GM12891 (cell line): Measurements from ENCODE around the gene ARIH1.

Experiments
- DNase-seq: peaks from one replicate; pipeline ENCODE4 v3.0.0; 2011; ENCODE audit warnings: low spot score; ENCODE audit not compliant: insufficient read length
- FAIRE-seq: peaks from 2 replicates; lab custom pipeline; 2011; peaks lifted over from hg19 to GRCh38; lab: Jason Lieb, UNC
- PAX5 ChIP-seq: IDR thresholded peaks from 2 replicates; pipeline ENCODE4 v1.6.1; 2011; ENCODE audit warnings: low read length, moderate library complexity, mild to moderate bottlenecking; ENCODE audit not compliant: insufficient read depth, severe bottlenecking
- POLR2A ChIP-seq: IDR thresholded peaks from 2 replicates; pipeline ENCODE4 v1.6.1; 2011; ENCODE audit warnings: low read depth, low read length, control low read depth
- POLR2AphosphoS5 ChIP-seq: IDR thresholded peaks from 2 replicates; pipeline ENCODE4 v1.6.1; 2011; ENCODE audit warnings: low read depth, low read length, control low read depth
- POU2F2 ChIP-seq: IDR thresholded peaks from 2 replicates; pipeline ENCODE4 v1.6.1; 2011; ENCODE audit warnings: low read depth, mild to moderate bottlenecking, control low read depth, low read length, moderate library complexity
- SPI1 ChIP-seq: IDR thresholded peaks from 2 replicates; pipeline ENCODE4 v1.6.1; 2011; ENCODE audit warnings: low read depth, low read length, control low read depth
- TAF1 ChIP-seq: IDR thresholded peaks from 2 replicates; pipeline ENCODE4 v1.6.1; 2011; ENCODE audit warnings: low read depth, low read length, control low read depth

Gene ARIH1

GRCh38 chr15:72496783-72497182 is 22.7 kb downstream of the ARIH1 start:
- peak; percentile 71 for FAIRE-seq

GRCh38 chr15:72497402-72497801 is 23.3 kb downstream of the ARIH1 start:
- TF ChIP-seq TAF1, result no peak
- no peak for TF ChIP-seq POLR2A
- TF ChIP-seq POLR2AphosphoS5, result no peak
- no peak for TF ChIP-seq SPI1
- TF ChIP-seq PAX5, result no peak
- no peak for TF ChIP-seq POU2F2
- no peak for FAIRE-seq
- no peak for DNase-seq

More at GRCh38 chr15:72496783-72497182, 22.7 kb downstream of the ARIH1 start:
- DNase-seq, result no peak
- TF ChIP-seq POU2F2, result no peak
- TF ChIP-seq SPI1, result no peak
- no peak for TF ChIP-seq TAF1
- no peak for TF ChIP-seq POLR2AphosphoS5
- no peak for TF ChIP-seq POLR2A

GRCh38 chr15:72502220-72502809 is 28.2 kb downstream of the ARIH1 start:
- FAIRE-seq (no peak), DNase-seq (no peak)
- TF ChIP-seq POLR2AphosphoS5 (no peak), POLR2A (no peak), PAX5 (no peak), SPI1 (no peak), TAF1 (no peak), POU2F2 (no peak)

GRCh38 chr15:72503147-72503546 is 29.0 kb downstream of the ARIH1 start:
- FAIRE-seq (no peak), DNase-seq (no peak)
- TF ChIP-seq TAF1 (no peak), POU2F2 (no peak), POLR2AphosphoS5 (no peak), PAX5 (no peak), SPI1 (no peak)

- FAIRE-seq, result no peak
- DNase-seq, result no peak
- TF ChIP-seq PAX5 (no peak), SPI1 (no peak), POLR2A (no peak), POLR2AphosphoS5 (no peak), TAF1 (no peak), POU2F2 (no peak)
Observed at GRCh38 chr15:72507402-72508092, 33.4 kb downstream of the ARIH1 start.

- no peak for FAIRE-seq
- TF ChIP-seq SPI1 (no peak), POU2F2 (no peak), TAF1 (no peak), POLR2AphosphoS5 (no peak), PAX5 (no peak), POLR2A (no peak)
- DNase-seq, result no peak
Observed at GRCh38 chr15:72509484-72509883, 35.4 kb downstream of the ARIH1 start.

GRCh38 chr15:72511536-72511935 is 37.4 kb downstream of the ARIH1 start:
- TF ChIP-seq POU2F2 (no peak), POLR2A (no peak), SPI1 (no peak), POLR2AphosphoS5 (no peak), PAX5 (no peak), TAF1 (no peak)
- FAIRE-seq, result no peak
- DNase-seq, result no peak

- no peak for TF ChIP-seq POLR2AphosphoS5
- no peak for TF ChIP-seq POU2F2
- TF ChIP-seq SPI1, result no peak
- TF ChIP-seq PAX5, result no peak
- no peak for TF ChIP-seq POLR2A
- TF ChIP-seq TAF1, result no peak
- DNase-seq (no peak), FAIRE-seq (no peak)
Observed at GRCh38 chr15:72515591-72516389, 41.7 kb downstream of the ARIH1 start.

GRCh38 chr15:72516777-72517176 is 42.6 kb downstream of the ARIH1 start:
- FAIRE-seq, result no peak
- TF ChIP-seq SPI1 (peak; percentile 88), POLR2AphosphoS5 (no peak)

More at GRCh38 chr15:72516777-72517176, 42.6 kb downstream of the ARIH1 start:
- DNase-seq, result no peak
